ENCODE results near the gene RHBDL3.

DNA sequence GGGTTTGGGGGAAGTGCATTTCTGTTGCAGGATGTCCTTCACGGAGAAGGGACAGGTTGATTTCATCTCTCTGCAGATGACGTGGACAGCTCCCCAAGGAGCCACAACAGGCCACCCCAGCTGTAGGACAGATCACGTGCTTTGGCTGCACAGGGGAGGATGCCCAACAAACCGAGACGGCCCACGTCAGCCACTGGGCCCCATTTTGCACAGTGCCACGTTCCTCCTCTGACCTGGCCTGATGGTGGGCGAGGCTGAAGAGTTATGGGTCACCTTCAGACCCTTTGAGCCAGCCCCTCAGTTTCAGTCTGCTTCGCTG, 9.0 kb upstream of the RHBDL3 start:
- TF ChIP-seq, protein P1, sequence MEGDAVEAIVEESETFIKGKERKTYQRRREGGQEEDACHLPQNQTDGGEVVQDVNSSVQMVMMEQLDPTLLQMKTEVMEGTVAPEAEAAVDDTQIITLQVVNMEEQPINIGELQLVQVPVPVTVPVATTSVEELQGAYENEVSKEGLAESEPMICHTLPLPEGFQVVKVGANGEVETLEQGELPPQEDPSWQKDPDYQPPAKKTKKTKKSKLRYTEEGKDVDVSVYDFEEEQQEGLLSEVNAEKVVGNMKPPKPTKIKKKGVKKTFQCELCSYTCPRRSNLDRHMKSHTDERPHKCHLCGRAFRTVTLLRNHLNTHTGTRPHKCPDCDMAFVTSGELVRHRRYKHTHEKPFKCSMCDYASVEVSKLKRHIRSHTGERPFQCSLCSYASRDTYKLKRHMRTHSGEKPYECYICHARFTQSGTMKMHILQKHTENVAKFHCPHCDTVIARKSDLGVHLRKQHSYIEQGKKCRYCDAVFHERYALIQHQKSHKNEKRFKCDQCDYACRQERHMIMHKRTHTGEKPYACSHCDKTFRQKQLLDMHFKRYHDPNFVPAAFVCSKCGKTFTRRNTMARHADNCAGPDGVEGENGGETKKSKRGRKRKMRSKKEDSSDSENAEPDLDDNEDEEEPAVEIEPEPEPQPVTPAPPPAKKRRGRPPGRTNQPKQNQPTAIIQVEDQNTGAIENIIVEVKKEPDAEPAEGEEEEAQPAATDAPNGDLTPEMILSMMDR (IDR thresholded peaks at IDR 0.05), result no peak
- TF ChIP-seq POLR2A (IDR thresholded peaks at IDR 0.05) (no peak), POLR2AphosphoS5 (IDR thresholded peaks at IDR 0.05) (no peak), EP300 (IDR thresholded peaks at IDR 0.05) (no peak)
